Endometrium (tissue), 2 donors: ENCODE data around the gene ENDOU.
"Not testable (repeated sequence)": the region's sequence is repeated elsewhere in the genome, so short reads cannot be mapped to it uniquely, and the experiment has no call there.

Experiments used
- FAIRE-seq: peaks from 2 replicates; lab custom pipeline; 2012; peaks lifted over from hg19 to GRCh38; lab: Jason Lieb, UNC
- donor health status: control.
- donor health status: control.

ENDOU gene

DNA sequence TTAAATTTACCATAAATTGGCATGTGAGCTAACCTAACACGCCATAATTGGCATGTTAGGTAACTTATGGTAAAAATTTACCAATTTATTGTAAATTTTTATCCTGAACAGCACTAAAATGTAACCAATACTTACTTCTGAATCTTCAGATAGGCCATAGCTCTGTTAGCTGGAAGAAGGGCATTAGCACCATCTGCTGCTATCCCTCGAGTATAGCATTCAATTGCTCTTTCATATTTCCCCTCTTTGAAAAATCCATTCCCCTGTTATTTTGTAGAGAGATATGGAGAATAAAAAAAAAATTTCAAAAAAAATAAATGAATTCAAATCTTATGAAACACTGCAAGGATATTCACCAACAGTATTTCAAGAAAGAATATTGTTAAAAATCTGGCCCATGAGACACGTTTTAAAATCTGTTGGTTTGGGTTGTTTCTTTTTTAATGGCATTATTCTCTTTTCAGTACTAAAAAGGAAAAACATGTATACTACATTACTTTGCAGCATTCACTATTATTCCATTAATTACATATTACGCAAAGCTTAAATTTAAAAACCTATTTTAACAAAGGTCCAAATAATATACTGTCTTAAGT is 38.5 kb downstream of the ENDOU start:
- FAIRE-seq, result peak; percentile 91

DNA sequence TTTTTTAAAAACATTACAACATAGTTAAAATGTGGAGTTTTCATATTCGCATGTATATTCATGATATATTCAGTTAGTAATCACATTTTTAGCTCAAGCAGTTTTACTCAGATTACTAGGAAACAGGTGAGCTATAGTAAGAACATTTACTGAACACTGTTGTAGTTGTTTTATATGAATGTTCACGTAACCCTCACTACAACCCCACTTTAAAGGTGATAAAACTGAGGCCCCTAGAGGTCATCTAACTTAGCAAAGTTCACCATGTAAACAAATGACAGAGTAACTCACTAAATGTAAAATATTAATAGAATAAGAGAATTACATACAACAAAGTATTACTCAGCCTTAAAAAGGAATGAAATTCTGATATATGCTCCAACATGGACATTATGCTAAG is 45.5 kb downstream of the ENDOU start:
- no peak for FAIRE-seq

DNA sequence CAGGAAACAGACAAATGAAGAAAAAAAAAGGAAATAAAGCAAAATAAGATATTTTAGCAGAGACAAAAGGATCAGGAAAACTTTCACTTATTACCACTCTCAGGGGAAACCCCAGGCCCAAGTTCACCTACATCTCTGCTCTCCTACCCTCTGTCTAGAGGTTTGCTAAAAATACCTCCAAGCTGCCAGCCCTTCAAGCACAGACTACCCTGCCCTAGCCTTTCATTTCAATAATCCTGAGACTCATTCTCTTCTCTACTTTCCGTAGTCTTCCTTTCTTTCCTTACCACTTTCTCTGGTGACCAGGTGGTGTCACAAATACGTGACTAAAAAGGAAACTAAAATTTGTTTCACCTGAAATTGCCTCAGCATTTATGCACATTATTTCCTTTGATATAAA is 53.2 kb downstream of the ENDOU start:
- FAIRE-seq, result no peak

DNA sequence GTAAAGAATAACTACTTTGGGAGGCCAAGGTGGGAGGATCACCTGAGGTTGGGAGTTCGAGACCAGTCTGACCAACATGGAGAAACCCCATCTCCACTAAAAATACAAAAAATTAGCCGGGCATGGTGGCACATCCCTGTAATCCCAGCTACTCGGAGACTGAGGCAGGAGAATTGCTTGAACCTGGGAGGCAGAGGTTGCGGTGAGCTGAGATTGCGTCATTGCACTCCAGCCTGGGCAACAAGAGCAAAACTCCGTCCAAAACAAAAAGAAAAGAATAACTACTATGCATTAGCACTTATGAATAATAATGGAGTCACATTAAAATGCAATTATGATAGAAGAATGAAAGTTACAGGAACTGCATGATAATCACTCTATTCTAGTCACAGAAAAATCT is 57.4 kb downstream of the ENDOU start:
- FAIRE-seq, result not testable (repeated sequence)
